HTERT RPE-1 (cell line): ENCODE measurements around the gene SPATA2L.

Experiments used
- in situ Hi-C: fragments of 300-500 bp; cut with MboI; formaldehyde crosslinking; loops from 4 replicates; pipeline ENCODE4 v1.14.3; 2020; ENCODE audit warnings: low sequenced_read_pairs

Gene SPATA2L

GRCh38 chr16:89660146-89660545, 41.4 kb downstream of the SPATA2L start:
- in situ Hi-C loops, result no loop called here

GRCh38 chr16:89658221-89658879, 43.2 kb downstream of the SPATA2L start:
- in situ Hi-C loops, result no loop called here

GRCh38 chr16:89657442-89658220, 43.9 kb downstream of the SPATA2L start, which contains the start of the genes CHMP1A and SPATA33:
TSS of gene CHMP1A (minus strand) at chr16:89657708. CDS start at chr16:89657588, 120 bp downstream.
TSS of gene SPATA33 (plus strand) at chr16:89657836. CDS start at chr16:89657912, 76 bp downstream.
- in situ Hi-C loops, result no loop called here

- in situ Hi-C loops, result no loop called here
These were observed 44.9 kb downstream of the SPATA2L start for GRCh38 chr16:89656435-89657121.

GRCh38 chr16:89655062-89655643, 46.4 kb downstream of the SPATA2L start:
- in situ Hi-C loops, result no loop called here

DNA sequence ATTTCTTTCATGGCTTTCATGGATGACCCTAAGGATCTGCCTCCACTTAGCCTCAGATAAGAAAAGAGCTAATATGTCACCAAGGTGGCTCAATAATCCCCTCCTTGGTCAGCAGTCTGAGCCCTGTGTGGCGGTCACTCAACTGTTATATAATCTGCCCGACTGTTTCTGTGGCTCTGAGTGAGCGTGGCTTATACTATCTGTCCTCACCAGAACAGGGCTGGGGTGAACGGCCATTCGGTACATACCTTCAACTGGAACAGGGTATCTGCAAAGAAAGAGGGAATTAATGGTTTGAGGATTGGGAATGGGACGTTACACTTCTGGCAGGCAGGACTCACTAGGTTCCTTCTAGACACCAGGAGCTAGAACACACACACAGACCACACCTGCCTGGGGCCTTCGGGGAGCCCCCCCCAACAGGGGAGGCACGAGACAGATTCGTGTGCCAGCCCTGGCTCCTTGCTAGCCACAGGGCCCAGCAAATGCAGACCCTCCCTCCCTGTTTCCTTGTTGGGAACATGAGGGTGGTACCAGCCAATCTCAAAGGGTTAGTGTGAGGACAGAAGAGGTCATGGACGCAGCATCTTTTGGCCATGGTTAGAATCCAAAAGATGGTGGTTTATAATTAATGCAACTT, 47.7 kb downstream of the SPATA2L start:
- in situ Hi-C loops, result no loop called here

GRCh38 chr16:89651584-89651983, 49.9 kb downstream of the SPATA2L start:
- in situ Hi-C loops, result no loop called here

DNA sequence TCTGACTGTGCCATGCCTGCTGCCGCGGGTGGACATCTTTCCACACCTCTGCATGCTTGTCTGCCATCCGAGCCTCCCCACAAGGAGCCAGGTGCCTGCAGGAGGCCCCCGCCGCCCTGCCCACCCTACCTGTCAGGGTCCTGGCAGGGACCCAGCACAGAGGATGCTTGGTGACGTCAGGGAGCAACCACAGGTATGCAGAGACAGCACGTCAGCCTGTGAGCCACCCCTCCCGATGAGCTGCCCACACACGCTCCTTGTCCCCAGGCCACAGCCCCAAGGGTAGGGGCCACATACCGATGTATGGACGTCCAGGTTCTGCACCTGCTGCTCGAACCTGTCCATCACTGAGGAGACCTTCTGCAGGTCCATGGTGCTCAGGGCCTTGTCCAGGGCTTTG, 54.6 kb downstream of the SPATA2L start:
- in situ Hi-C loops, result no loop called here
